HG03520 (cell line): ENCODE data around the gene KLHDC10.
"Not testable (repeated sequence)": the region's sequence is repeated elsewhere in the genome, so short reads cannot be mapped to it uniquely, and the experiment has no call there.

Source experiments
- ATAC-seq: cut with Tn5 transposase; IDR thresholded peaks from one replicate; pipeline ENCODE4 v1.9.1; 2021; ENCODE audit warnings: mild to moderate bottlenecking, moderate library complexity; ENCODE audit not compliant: unreplicated experiment

The KLHDC10 gene

GRCh38 chr7:130069978-130070860 lies at the start of gene KLHDC10:
KLHDC10 (plus strand) TSS chr7:130070534; CDS start chr7:130070644, 110 bp downstream.
- ATAC-seq = peak; percentile 95

GRCh38 chr7:130021105-130021834 lies 49.1 kb upstream of the KLHDC10 start:
- ATAC-seq = no peak

- ATAC-seq = no peak
Measured at GRCh38 chr7:130022115-130022514, 48.2 kb upstream of the KLHDC10 start.

DNA sequence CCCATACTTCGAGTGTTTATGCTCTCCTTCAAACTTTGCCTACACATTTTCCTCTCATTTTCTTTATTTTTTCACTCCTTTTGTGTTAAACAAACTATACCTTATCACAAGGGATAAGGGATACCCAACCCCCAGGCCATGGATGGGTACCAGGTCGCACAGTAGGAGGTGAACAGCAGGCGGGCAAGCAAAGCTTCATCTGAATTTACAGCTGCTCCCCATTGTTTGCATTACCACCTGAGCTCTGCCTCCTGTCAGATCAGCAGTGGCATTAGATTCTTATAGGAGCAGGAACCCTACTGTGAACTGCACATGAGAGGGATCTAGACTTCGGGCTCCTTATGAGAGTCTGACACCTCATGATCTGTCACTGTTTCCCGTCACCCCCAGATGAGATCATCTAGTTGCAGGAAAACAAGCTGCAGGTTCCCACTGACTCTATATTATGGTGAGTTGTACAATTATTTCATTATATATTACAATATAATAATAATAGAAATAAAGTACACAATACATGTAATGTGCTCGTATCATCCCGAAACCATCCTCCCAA lies 47.6 kb upstream of the KLHDC10 start:
- no peak for ATAC-seq

- ATAC-seq = no peak
Measured at GRCh38 chr7:130024390-130024789, 45.9 kb upstream of the KLHDC10 start.

- no peak for ATAC-seq
Measured at GRCh38 chr7:130032698-130033097, 37.6 kb upstream of the KLHDC10 start.

DNA sequence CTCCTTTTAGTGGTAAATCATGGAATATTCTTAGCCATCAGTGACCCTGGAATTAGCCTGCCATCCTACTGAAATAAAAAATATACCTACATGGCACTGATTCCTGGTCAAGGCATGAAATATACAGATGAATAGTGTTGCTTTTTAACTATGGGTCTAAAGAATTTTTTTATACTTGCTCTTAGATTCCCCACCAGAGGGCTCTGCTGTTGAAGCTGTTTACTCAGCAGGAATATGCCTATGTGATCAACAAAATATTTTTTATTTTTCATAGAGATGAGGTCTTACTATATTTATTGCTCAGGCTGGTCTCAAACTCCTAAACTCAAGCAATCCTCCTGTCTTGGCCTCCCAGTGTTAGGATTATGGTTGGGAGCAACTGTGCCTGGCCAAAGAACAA lies 32.6 kb upstream of the KLHDC10 start:
- no peak for ATAC-seq

- no peak for ATAC-seq
Measured at GRCh38 chr7:130040576-130040975, 29.8 kb upstream of the KLHDC10 start.

- no peak for ATAC-seq
Measured at GRCh38 chr7:130047831-130048230, 22.5 kb upstream of the KLHDC10 start.

- ATAC-seq = no peak
Measured at GRCh38 chr7:130048906-130049305, 21.4 kb upstream of the KLHDC10 start.

DNA sequence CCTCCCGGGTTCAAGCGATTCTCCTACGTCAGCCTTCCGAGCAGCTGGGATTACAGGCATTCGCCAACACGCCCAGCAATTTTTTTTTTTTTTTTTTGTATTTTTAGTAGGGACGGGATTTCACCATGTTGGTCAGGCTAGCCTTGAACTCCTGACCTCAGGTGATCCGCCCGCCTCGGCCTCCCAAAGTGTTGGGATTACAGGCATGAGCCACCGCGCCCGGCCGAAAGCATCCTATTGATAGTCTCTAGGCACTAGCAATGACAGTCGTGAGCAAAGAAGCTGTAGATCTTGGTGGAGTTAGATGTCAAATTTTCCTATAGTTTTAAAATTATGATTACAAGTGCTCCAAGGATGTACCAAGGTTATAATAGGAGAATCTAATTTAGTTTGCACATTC lies 18.1 kb upstream of the KLHDC10 start:
- not testable (repeated sequence) for ATAC-seq

DNA sequence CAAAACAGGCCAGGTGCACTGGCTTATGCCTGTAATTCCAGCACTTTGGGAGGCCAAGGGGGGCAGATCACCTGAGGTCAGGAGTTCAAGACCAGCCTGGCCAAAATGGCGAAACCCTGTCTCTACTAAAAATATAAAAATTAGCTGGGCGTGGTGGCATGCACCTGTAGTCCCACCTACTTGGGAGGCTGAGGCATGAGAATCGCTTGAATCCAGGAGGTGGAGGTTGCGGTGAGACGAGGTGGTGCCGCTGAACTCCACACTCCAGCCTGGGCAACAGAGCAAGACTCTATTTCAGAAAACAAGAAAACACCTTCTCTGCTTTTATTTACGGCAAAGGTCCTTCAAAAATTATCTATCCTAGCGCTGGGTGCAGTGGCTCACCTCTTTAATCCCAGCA lies 15.1 kb upstream of the KLHDC10 start:
- not testable (repeated sequence) for ATAC-seq

GRCh38 chr7:130062246-130062645 lies 8.1 kb upstream of the KLHDC10 start:
- ATAC-seq = no peak

- ATAC-seq = no peak
Measured at GRCh38 chr7:130063036-130063435, 7.3 kb upstream of the KLHDC10 start.

DNA sequence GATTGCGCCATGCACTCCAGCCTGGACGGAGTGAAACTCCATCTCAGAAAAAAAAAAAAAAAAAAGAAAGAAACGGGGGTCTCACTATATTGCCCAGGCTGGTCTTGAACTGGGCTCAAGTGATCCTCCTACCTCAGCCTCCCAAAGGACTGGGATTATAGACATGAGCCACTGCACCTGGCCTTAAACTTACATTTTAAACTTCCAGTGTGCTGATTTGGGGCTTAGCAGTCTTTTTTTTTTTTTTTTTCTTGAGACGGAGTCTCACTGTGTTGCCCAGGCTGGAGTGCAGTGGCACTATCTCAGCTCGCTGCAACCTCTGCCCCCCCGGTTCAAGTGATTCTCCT lies 5.8 kb upstream of the KLHDC10 start:
- ATAC-seq = not testable (repeated sequence)

GRCh38 chr7:130065500-130066152 lies 4.7 kb upstream of the KLHDC10 start:
- ATAC-seq = no peak

GRCh38 chr7:130069179-130069977 lies 956 bp upstream of the KLHDC10 start:
- no peak for ATAC-seq

GRCh38 chr7:130070861-130071622 lies 708 bp downstream of the KLHDC10 start:
- no peak for ATAC-seq

GRCh38 chr7:130071701-130072622 lies 1.6 kb downstream of the KLHDC10 start:
- no peak for ATAC-seq
